GM04504 (cell line): ENCODE results near the gene PTPRU.

Experiments used
- DNase-seq: peaks from one replicate; pipeline ENCODE4 v3.0.0-alpha.2; 2012; ENCODE audit warnings: low read depth

Gene PTPRU

GRCh38 chr1:29235955-29236711 lies at the start of gene PTPRU:
TSS of gene PTPRU (plus strand) at chr1:29236522. CDS start at chr1:29236645, 123 bp downstream.
- DNase-seq, result no peak

GRCh38 chr1:29186707-29187106 lies 49.6 kb upstream of the PTPRU start:
- DNase-seq, result no peak

- no peak for DNase-seq
Measured at GRCh38 chr1:29190718-29191117, 45.6 kb upstream of the PTPRU start.

- DNase-seq, result no peak
Measured at GRCh38 chr1:29193879-29194455, 42.4 kb upstream of the PTPRU start.

GRCh38 chr1:29195881-29196291 lies 40.4 kb upstream of the PTPRU start:
- DNase-seq, result no peak

- peak; percentile 86 for DNase-seq
Measured at GRCh38 chr1:29196863-29197589, 39.3 kb upstream of the PTPRU start.

GRCh38 chr1:29197590-29197924 lies 38.8 kb upstream of the PTPRU start:
- DNase-seq, result peak; percentile 24

- no peak for DNase-seq
Measured at GRCh38 chr1:29197993-29198392, 38.3 kb upstream of the PTPRU start.

- no peak for DNase-seq
Measured at GRCh38 chr1:29200906-29201594, 35.3 kb upstream of the PTPRU start.

GRCh38 chr1:29201595-29202051 lies 34.7 kb upstream of the PTPRU start:
- DNase-seq, result no peak

- DNase-seq, result no peak
Measured at GRCh38 chr1:29202053-29202452, 34.3 kb upstream of the PTPRU start.

GRCh38 chr1:29202584-29203340 lies 33.6 kb upstream of the PTPRU start:
- DNase-seq, result peak; percentile 95

- no peak for DNase-seq
Measured at GRCh38 chr1:29208442-29208841, 27.9 kb upstream of the PTPRU start.

- no peak for DNase-seq
Measured at GRCh38 chr1:29209173-29209572, 27.1 kb upstream of the PTPRU start.

- DNase-seq, result no peak
Measured at GRCh38 chr1:29210278-29211085, 25.8 kb upstream of the PTPRU start.

GRCh38 chr1:29211086-29212030 lies 25.0 kb upstream of the PTPRU start:
- peak; percentile 19 for DNase-seq

GRCh38 chr1:29213055-29213454 lies 23.3 kb upstream of the PTPRU start:
- DNase-seq, result no peak

GRCh38 chr1:29217633-29218032 lies 18.7 kb upstream of the PTPRU start:
- no peak for DNase-seq

GRCh38 chr1:29218223-29218622 lies 18.1 kb upstream of the PTPRU start:
- DNase-seq, result peak; percentile 48

GRCh38 chr1:29221296-29221695 lies 15.0 kb upstream of the PTPRU start:
- no peak for DNase-seq
